HTERT RPE-1 (cell line): Measurements from ENCODE around the gene NR3C2.
"Not testable (repeated sequence)": the region's sequence is repeated elsewhere in the genome, so short reads cannot be mapped to it uniquely, and the experiment has no call there.

Experiments used
- in situ Hi-C: fragments of 300-500 bp; cut with MboI; formaldehyde crosslinking; loops from 4 replicates; pipeline ENCODE4 v1.14.3; 2020; ENCODE audit warnings: low sequenced_read_pairs

The NR3C2 gene

DNA sequence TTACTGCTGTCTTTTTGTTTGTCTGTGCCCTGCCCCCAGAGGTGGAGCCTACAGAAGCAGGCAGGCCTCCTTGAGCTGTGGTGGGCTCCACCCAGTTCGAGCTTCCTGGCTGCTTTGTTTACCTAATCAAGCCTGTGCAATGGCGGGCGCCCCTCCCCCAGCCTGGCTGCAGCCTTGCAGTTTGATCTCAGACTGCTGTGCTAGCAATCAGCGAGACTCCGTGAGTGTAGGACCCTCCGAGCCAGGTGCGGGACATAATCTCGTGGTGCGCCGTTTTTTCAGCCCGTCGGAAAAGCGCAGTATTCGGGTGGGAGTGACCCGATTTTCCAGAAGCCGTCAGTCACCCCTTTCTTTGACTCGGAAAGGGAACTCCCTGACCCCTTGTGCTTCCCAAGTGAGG is 118.9 kb downstream of the NR3C2 start:
- in situ Hi-C loops, result not testable (repeated sequence)

DNA sequence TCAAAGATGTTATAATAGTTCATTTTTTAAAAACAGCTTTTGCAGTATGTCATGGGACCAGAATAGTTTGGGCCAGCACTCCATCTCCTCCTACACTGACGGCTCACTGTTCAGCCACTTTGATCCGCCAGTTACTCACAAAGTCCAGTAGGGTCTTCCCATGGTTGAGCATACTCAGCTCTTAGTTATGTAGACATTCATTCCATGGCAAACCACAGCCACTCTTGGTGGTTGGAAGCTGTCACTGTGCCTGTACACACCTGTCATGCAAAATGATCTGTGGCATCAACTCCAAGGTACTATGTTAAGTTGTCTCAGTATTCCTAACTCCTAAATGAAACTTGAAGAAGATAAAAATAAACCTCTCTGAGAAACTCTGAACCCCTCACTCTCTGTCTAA is 127.2 kb downstream of the NR3C2 start:
- in situ Hi-C loops, result no loop called here

DNA sequence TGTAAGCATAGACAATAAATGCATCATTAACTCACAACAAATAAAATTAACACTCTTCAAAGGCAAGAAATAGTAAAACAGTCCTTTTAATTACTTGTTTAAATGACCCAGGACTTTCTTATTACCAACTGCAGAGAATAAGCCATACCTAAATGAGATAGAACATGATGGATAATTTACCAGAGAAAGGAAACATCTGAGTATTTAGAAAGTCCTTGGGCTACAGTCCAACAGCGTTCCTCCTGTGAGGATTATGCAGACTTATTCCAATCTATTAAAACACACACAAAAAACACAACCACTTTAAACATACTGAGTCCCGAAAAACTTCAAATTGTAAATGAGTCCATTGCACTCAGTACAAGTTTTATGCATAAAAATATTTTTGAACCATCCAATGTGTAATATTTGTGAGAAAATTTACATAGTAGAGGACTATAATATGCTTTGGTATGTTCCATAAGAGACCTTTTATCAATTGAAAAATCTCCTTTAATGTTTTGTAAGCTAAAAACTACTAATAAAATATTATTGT is 129.2 kb downstream of the NR3C2 start:
- in situ Hi-C loops, result no loop called here

DNA sequence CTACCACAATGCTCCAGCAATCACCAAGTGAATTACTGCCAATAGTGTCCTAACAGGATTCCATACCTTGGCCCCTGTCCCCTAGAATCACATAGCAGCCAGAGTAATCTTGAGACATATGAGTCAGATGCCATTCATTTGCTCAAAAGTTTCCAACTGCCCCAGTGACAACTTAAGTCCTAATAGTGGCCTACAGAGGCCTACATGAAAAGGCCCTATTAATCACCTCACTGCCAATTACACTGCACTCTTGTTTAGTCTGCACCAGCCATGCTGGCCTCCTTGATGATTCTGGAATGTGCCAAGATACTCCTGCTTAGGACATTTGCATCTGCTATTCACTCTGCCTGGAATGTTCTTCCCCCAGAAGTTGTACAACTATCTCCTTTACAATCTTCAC is 130.7 kb downstream of the NR3C2 start:
- in situ Hi-C loops, result no loop called here

DNA sequence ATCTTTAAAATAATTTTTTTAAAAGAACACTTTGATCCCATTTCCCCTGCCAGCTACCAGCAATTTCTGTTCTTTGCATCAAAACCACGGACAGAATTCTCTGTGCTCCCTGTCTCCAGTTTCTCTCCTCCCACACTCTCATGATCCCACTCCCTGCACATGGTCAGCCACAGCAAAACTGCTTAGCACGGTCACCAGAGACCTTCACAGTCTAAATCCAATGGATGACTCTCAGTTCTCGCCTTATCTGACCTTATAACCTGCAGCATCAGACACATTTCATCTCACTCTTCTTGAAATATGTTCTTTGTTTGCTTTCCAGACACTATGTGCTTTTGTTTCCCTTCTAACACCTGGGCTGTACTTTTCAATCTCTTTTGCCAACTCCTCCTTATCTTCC is 131.5 kb downstream of the NR3C2 start:
- in situ Hi-C loops, result no loop called here

DNA sequence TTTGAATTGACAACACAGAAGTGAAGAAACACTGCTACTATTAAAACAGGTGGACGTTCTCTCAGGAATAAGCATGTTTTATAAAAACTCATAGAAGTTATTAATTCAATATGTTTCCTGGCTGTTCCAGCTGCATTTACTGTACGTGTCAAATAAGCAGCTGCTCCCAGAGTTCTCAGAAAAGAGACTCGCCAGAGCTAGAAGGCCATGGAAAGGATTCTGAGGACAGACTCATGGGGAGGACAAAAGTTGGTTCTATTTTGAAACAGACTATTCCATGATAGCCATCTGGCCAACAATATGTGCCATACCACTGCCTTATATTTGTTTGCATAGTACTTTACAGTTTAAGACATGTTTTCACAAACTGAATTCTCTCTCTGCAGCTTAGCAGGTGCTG is 136.5 kb downstream of the NR3C2 start:
- in situ Hi-C loops, result no loop called here

DNA sequence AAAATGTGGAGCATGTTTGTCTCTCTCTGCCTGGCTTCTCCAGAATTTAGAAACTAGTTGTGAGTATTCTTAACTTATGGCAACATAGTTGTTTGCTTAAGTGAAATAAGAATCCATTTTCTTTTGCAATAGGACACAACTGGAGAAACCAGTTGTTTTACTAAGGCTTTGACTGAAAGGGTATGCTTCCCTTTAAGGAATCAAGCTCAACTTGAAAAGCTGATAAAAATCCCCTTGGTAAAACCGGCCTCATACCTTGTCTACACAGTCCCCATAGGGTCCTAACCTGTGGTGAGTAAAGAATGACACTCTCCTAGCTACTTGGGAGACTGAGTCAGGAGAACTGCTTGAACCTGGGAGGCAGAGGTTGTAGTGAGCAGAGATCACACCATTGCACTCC is 139.8 kb downstream of the NR3C2 start:
- in situ Hi-C loops, result no loop called here

DNA sequence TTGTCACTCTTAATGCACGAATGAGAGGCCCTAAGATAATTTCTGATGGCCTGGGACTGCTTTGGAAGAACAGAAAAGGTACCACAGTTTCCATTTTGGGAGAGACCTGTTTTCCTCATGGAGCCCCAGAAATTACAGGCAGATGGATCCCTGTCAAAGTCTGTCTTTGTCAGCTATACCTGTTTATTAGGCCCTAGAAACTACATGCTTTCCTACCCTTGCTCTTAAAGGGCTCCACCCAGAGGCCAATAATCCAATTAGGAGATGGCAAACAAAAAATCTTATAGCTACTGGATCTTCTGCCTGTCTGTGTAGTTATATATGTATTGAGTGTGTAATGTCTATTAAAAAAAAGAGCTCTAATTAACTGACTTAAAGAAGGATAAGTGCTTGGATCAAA is 141.3 kb downstream of the NR3C2 start:
- in situ Hi-C loops, result no loop called here

DNA sequence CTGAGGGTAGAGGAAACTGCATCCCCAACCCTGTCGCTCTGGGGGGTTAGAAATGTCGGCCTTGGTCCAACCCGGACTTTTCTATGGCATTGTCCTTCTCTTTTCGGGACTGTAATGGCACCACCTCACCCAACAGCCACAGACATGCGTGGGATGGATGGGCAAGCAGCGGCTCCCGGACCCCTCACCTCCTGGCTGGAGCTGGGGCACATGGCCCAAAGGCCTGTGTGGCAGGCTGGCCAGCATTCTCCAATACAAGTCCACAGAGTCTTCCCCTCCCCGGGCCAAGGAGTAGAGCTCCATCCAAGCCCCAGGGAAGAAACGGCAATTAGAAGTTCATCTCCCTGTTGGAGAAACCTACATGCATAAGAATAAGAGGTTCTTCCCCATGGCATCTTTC is 142.9 kb downstream of the NR3C2 start:
- in situ Hi-C loops, result no loop called here

DNA sequence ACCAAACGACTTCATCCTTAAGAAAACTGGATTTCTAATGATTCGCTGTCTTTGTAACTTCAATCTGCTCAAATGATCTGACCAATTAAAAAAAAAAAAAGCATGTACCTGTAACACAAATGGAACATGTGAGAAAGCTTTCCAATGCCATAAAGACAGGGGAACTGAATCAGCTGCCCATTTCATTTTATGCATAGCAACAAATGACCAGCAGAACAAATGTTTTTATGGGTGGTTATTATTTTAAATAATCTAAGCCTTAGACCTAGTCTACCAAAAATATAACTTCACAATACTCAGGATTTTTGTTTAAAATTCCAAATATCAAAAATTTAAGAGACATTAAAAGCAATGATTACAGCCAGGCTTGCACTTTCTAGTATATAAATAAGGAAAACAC is 145.7 kb downstream of the NR3C2 start:
- in situ Hi-C loops, result no loop called here

DNA sequence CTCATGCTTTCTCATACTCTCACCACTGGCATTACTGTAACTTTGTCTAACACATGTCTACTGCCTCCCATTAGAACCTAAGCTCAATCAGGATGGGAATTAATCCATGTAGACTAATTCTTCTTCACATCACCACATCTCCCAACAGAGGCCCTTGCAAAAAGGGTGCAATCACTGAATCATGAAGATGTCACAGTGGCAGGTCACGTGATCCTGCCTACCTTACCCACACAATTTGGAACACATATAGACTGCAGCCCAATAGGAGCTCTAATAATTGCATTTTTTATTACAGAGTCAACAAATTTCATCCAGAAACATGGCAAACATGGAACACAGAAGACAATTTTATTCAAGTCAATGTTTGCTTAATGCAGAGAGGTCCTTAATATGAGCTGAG is 146.6 kb downstream of the NR3C2 start:
- in situ Hi-C loops, result no loop called here

DNA sequence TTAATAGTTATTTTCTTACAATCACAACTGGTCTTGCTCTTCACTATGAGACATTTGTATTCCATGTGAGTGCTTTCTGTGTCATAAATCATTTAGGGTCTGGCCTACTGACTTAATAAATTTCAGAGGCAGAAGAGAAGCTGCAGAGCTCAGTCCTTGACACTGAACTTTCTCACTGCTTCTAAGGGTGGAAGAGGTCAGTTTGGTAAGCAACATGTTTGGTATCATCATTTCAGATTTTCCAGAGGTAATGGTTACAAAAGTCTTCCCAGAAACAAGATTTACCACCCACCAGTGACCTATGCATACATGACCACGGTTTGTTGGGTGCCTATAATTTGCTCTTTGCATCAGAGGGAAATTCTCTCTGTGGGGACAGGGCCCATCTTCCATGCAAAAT is 148.6 kb downstream of the NR3C2 start:
- in situ Hi-C loops, result no loop called here

DNA sequence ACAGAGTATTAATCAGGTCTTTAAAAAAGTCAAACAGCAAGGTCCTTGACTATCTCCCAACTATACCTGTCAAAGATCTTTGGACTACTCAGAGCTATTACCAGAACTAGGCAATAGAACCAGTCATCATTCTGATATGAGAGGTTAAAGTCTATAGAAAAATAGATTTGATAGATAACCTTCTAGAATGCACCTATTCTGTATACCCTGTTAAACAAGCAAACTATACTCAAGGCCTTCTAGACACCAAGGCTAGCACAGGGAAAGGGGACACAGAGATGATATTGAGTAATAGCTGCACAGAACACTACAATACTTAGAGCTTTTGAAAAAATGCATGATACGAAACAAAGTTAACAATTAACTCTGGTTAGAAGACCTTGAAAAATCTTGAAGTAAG is 149.5 kb downstream of the NR3C2 start:
- in situ Hi-C loops, result no loop called here

DNA sequence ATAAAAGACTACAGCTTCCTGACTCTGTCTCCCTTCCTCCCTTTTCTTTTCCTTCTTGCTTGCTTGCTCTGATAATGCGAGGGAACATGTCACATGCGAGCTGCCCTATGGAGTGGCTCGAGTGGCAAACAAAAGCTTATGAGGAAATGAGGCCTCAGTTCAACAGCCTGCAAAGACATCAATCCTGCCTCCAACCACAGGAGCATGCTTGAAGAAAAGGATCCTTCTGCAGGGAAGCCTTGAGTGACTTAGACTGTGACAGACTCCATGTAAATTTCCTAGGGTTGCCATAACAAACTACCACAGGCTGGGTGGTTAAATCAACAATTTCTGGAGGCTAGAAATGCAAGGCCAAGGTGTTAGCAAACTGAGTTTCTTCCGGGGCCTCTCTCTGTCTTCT is 152.5 kb downstream of the NR3C2 start:
- in situ Hi-C loops, result no loop called here

DNA sequence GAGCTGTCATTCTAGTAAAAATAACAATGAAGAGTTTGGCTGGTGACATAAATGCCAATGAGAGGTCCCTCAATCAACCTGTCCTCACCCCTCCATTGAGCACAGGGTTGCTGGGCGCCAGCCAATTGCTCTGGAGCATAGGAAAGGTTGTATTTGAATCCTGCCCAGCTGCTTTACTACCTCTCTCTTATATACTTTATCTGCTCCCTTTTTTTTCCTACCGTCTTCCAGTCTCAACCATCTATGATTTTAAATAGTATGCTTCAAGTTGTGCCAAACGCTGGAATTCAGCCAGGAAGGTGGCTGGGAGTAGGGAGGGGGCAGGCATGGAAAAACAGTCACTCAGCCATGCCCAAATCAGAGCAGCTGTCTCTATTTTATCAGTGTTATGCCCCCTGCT is 153.8 kb downstream of the NR3C2 start:
- in situ Hi-C loops, result no loop called here

DNA sequence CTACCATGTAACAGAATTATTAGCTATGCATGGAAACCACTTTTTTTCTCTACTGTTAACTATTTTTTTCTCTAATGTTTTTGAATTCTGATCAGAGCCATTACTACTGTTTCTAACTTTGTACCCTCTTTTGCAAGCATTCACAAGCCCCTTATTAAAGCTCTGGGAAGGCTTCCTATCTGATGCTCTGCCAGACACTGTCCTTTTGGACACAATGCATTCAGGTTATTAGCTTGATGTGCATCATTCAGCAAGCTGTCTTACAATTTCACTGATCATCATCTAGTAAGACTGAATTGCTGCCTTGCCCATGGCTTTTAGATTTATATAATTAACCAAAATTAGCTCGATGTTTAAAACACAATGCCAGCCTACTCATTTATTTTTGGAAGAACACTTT is 155.1 kb downstream of the NR3C2 start:
- in situ Hi-C loops, result no loop called here

DNA sequence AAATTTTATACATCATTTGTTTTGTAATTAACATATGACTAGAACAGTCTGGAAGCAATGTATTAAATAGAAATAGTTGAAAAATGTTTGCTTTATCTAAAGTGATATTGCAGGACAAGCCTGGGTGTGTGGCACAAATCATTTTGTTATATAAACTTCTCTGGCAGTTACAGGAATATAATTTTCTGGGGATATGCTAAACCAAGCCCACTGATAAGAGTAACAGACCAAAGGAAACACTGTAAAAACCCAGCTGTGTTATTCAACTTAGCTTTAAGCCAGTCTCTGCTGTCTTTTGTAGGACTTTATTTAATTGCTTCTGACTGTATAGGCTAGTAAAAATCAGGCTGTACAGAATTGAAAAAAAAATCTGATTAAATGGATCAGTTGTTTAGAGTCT is 156.2 kb downstream of the NR3C2 start:
- in situ Hi-C loops, result no loop called here

DNA sequence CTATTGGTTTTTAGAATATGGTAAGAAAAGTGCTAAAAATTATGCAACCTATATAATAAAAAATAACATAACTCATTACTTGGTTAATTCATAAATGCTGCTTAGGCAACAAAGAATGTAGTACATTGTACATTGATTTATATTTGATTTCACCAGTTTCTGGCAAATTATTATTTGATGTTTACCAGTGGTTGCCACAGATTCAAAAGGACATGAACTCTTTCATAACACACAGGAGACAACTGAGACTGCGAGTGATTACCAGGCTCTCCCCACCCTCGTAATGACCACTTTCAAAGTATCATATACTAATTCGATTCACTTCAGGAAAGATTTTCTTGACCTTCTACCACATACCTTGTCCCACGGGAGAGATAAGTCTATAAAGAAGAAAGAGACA is 158.5 kb downstream of the NR3C2 start:
- in situ Hi-C loops, result no loop called here

DNA sequence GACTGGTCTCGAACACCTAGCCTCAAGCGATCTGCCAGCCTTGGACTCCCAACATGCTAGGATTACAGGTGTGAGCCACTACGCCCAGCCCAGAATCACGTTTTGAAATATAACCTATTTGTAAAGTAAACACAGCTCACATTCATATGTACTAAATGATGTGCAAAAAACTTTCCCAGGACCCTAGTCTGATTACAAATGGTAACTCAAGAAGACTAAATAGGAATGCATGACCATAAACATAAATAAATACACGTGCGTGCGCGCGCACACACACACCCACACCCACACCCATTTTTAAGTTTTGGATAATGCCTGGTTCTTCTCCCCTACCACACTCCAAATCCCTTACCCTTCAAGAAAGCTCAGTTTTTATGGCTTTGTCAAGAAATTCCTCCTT is 163.9 kb downstream of the NR3C2 start:
- in situ Hi-C loops, result no loop called here

DNA sequence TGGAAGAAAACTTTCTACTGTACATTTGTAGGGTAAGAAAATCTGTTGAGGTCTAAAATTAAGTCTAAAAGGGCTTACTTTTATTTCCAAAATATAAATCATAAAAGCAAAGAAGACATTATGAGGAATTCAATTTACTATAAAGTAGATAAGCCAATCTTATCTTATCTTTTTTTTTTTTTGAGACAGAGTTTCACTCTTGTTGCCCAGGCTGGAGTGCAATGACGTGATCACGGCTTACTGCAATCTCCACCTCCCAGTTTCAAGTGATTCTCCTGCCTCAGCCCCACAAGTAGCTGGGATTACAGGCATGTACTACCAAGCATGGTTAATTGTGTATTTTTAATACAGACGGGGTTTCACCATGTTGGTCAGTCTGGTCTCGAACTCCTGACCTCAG is 166.9 kb downstream of the NR3C2 start:
- in situ Hi-C loops, result no loop called here

DNA sequence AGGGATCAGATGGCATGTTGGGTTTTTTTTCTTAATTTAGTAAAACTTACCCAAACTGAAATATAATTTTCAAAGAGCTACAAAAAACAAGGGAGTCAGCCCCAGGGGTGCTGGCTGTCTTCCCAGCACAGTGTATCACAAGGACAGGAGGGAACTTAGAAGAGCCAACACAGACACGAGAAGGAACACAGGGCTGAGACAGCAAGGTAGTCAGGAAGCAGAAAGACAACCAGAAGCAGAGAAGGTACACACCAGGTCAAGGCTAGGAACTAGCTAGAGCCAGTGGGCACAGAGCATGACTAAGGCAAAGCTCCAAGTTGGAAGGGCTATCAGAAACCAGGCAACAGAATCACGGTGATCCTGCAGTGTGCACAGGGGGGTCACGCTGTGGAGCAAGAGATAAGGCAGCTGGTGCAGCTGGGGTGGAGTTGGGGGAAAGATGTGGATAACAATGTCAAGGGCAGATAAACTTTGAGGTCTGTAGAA is 168.7 kb downstream of the NR3C2 start:
- in situ Hi-C loops, result no loop called here

DNA sequence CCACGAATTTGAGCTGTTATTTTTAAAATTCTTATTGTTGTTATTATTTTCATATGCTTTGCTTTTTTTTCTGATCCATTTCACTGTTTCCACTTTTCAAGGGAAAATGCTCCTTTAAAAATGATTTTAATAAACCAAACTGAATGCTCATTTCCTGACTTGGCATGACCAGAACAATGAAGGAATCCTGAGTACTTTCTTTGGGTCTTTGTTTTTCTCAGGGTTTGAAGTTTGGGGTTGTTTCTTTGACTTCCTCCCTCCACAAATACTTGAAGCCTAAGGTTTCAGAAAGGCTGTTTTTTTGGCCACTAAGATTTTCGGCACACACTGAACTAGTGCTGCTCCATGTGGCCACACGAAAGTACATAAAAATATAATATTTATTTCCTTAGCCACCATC is 171.0 kb downstream of the NR3C2 start:
- in situ Hi-C loops, result no loop called here

DNA sequence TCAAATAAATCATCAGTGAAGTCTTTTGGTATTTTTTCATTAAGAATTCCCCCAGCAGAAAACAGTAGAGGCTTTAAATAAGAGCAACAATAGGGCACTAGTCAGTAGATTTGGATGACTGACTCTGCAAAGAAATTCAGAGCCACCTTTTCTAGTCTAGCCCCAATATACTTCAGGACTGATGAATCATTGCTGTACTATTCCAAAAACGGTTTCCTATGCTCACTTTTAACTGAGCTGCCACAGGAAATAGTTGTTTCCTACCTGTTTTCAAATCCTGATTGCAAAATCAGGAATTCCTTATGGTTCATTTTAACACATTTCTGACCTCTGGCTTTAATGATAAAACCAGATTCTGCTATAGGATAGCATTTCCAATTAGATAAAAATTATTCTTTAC is 171.6 kb downstream of the NR3C2 start:
- in situ Hi-C loops, result no loop called here

DNA sequence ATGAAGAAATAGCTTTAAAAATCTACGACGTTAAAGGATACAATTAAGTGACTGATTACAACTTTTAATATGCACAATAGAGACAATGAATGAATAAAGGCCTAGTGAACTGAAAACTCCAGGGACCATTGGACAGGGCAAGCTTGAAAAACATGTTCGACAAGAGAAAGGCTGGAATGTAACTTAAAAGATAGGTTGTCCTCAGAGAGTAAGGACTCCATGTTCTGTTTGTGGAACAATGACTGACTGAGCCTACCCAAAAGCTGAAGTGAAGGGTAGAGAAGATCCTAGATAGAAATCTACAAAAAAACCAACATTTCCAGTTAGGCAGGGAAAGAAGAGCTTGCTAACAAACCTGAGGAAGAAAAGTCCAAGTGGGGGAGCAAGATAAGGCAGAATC is 173.4 kb downstream of the NR3C2 start:
- in situ Hi-C loops, result no loop called here
